Anterior cingulate cortex (tissue), 58 donors: ENCODE measurements around the gene CLCN2.

Experiments
- DNase-seq, 58 donors: peaks; one replicate each; lab custom pipeline; 2025; lab: John Stamatoyannopoulos, UW

The CLCN2 gene

GRCh38 chr3:184381261-184382224, 20.1 kb upstream of the CLCN2 start:
- DNase-seq: no peak

- DNase-seq: peak in 1 of 58 donors; percentile 31
These were observed 19.3 kb upstream of the CLCN2 start for GRCh38 chr3:184380627-184381260.

- peak in 31 of 58 donors; percentile 8 to 62 (median 29) for DNase-seq
These were observed 18.8 kb upstream of the CLCN2 start for GRCh38 chr3:184380185-184380626.

GRCh38 chr3:184379358-184380184, 18.2 kb upstream of the CLCN2 start, which contains the start of gene CHRD:
Gene CHRD (plus strand): TSS chr3:184380054. CDS start chr3:184380319, 265 bp downstream.
- peak in 2 of 58 donors; percentile 17 to 25 for DNase-seq

- DNase-seq: no peak
These were observed 17.4 kb upstream of the CLCN2 start for GRCh38 chr3:184378651-184379357.

GRCh38 chr3:184377882-184378445, 16.6 kb upstream of the CLCN2 start, which contains the start of gene THPO:
Gene THPO (minus strand): TSS chr3:184378207. CDS start chr3:184376259, 1,948 bp downstream.
- peak in 3 of 58 donors; percentile 17 to 33 (median 20) for DNase-seq

- DNase-seq: no peak
These were observed 16.0 kb upstream of the CLCN2 start for GRCh38 chr3:184377374-184377773.

- DNase-seq: no peak
These were observed 14.5 kb upstream of the CLCN2 start for GRCh38 chr3:184375747-184376461.

- DNase-seq: no peak
These were observed 12.0 kb upstream of the CLCN2 start for GRCh38 chr3:184373422-184373821.

GRCh38 chr3:184372911-184373310, 11.5 kb upstream of the CLCN2 start:
- no peak for DNase-seq

GRCh38 chr3:184372296-184372821, 11.0 kb upstream of the CLCN2 start:
- no peak for DNase-seq

DNA sequence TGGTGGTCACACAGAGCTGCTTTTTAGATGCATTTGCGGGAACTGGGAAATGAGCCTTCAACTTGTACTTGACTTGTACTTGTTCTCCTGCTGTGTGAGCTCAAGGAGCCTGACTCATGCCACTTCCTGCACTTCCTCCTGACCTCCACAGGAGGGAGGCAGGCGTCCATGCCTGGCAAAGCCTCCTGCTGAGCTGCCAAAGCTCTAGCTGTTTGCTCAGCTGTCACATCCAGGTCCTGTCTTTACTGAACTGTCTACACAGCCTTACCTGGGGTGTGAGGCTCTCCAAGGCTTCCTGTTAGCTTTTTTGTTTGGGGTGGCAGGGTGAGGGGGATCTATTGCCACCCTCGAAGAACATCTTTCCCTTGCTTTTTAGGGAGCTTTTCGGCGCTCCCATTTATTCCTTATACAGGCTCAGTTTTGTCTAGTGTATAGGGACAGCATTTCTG, 10.2 kb upstream of the CLCN2 start:
- peak in 56 of 58 donors; percentile 16 to 88 (median 66) for DNase-seq

GRCh38 chr3:184368586-184369183, 7.3 kb upstream of the CLCN2 start:
- DNase-seq: peak in 36 of 58 donors; percentile 19 to 77 (median 50)

GRCh38 chr3:184368116-184368515, 6.7 kb upstream of the CLCN2 start:
- no peak for DNase-seq

DNA sequence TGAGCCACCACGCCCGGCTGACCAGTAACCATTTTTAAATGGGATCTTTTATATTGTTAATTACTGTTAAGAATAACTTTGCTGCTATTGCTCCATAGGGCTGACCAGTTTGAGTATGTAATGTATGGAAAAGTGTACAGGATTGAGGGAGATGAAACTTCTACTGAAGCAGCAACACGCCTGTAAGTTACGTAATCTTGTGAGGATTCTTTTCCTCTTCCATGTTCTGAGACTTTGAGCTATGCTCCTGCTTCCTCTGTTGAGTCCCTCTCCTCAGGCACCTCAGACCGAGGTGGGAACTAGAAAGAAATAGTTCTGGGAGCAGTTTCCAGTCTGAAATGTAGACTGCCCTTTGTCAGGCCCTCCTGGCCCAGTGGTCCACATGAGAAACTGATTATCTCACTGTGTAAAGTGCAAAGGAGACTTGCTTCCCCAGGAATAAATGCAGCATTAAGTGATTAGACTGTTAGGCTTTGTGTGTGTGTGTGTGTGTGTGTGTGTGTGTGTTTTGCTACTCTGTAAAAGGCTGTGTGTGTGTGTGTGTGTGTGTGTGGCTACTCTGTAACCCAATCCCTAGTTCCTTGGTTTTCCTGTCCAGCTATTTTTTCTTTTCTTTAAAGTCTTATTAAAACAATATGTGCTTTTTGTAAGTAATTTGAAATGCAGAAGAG, 5.3 kb upstream of the CLCN2 start:
- DNase-seq: no peak

DNA sequence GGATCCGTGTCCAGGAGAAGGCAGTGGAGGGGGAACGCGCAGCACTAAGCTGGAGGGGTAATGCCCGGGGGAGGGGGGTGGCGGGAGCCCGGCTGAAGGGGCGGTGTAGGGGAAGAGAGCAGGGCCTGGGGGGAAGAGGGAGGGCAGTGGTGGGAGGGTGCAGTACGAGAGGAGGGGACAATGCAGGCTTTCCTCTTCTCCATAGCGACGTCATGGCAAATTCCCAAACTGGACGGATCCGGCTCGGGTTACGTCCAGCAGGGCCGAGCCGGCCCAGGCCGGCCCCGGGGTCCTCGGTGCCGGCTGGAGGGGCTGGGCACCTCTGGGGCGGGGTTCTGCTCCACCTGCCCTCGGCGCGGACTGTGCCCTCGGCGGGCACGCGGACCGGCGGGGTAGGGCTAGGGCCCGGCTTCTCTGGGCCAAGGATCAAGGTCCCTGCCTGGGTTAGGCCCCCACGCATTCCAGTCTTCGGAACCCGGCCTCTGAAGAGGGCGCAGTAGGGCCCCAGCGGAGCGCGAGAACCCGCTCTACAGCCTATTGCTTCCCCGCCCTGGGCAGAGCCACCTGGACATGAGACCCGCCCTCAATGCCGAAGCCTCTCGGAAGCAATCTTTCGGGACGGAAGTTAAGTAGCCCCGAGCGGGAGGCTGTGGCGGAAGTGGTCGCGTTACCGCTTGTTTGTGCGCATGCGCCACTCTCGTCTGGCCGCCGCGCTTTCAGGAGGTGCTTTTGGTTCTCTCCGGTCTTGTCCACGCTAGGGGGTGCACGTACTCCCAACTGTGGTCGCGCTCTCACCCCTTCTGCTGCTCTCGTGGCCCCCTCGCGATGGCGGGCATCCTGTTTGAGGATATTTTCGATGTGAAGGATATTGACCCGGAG, 1.5 kb upstream of the CLCN2 start:
- DNase-seq: peak; percentile 50 to 97 (median 90)
